Loucy (cell line): Measurements from ENCODE around the gene SLC36A1.

Experiments used
- H2AFZ ChIP-seq: fragments of 200-600 bp; sonication (generic); 2 replicates; pipeline ENCODE4 v1.6.0; 2016; ENCODE audit warnings: antibody characterized with exemption, mild to moderate bottlenecking, low read length, moderate library complexity
- H3F3A ChIP-seq: fragments of 200-600 bp; 2 replicates; pipeline ENCODE4 v1.6.0; 2016; ENCODE audit warnings: antibody characterized with exemption, low read depth, mild to moderate bottlenecking
- H3K27me3 ChIP-seq: fragments of 200-600 bp; sonication (generic); 2 replicates; pipeline ENCODE4 v1.6.1; 2014; ENCODE audit warnings: low read length, mild to moderate bottlenecking; ENCODE audit not compliant: insufficient read depth, poor library complexity, severe bottlenecking
- H3K36me3 ChIP-seq: fragments of 200-600 bp; sonication (generic); 2 replicates; pipeline ENCODE4 v1.6.1; 2016; ENCODE audit warnings: low read length; ENCODE audit not compliant: insufficient read depth
- H3K4me1 ChIP-seq: fragments of 200-600 bp; sonication (generic); 2 replicates; pipeline ENCODE4 v1.5.1; 2014; ENCODE audit warnings: low read length, mild to moderate bottlenecking; ENCODE audit not compliant: insufficient read depth, poor library complexity, severe bottlenecking
- H3K4me2 ChIP-seq: fragments of 200-600 bp; sonication (generic); 2 replicates; pipeline ENCODE4 v1.6.0; 2014; ENCODE audit warnings: antibody characterized with exemption, low read length, low read depth, mild to moderate bottlenecking; ENCODE audit not compliant: poor library complexity, severe bottlenecking
- H3K4me3 ChIP-seq: fragments of 200-600 bp; sonication (generic); 2 replicates; pipeline ENCODE4 v1.5.1; 2014; ENCODE audit warnings: low read length, mild to moderate bottlenecking, mixed read lengths; ENCODE audit not compliant: poor library complexity, severe bottlenecking
- H3K79me2 ChIP-seq: fragments of 200-600 bp; sonication (generic); 2 replicates; pipeline ENCODE4 v1.6.1; 2014; ENCODE audit warnings: low read length; ENCODE audit not compliant: insufficient read depth
- H3K9ac ChIP-seq: fragments of 200-600 bp; sonication (generic); 2 replicates; pipeline ENCODE4 v1.6.0; 2014; ENCODE audit warnings: mild to moderate bottlenecking, low read depth, low read length, moderate library complexity; ENCODE audit not compliant: poor library complexity, severe bottlenecking
- H3K9me2 ChIP-seq: fragments of 200-600 bp; sonication (generic); replicated peaks from 2 replicates; pipeline ENCODE4 v1.6.1; 2016; ENCODE audit warnings: low read depth, low read length, mixed read lengths
- H3K9me3 ChIP-seq: fragments of 200-600 bp; sonication (generic); 2 replicates; pipeline ENCODE4 v1.6.1; 2014; ENCODE audit warnings: mild to moderate bottlenecking, antibody characterized with exemption, low read length, low read depth; ENCODE audit not compliant: insufficient read depth
- H4K20me1 ChIP-seq: fragments of 200-600 bp; sonication (generic); 2 replicates; pipeline ENCODE4 v1.6.0; 2014; ENCODE audit warnings: antibody characterized with exemption, low read length, mild to moderate bottlenecking; ENCODE audit not compliant: insufficient read depth, poor library complexity, severe bottlenecking
- CTCF ChIP-seq: fragments of 200-600 bp; sonication (generic); conservative IDR thresholded peaks from 2 replicates; pipeline ENCODE4 v1.5.1; 2014; ENCODE audit warnings: mild to moderate bottlenecking, antibody characterized with exemption, low read length
- EZH2phosphoT487 ChIP-seq: fragments of 200-600 bp; IDR thresholded peaks from 2 replicates; pipeline ENCODE4 v1.6.1; 2018; ENCODE audit warnings: antibody characterized with exemption, mild to moderate bottlenecking, moderate library complexity, borderline replicate concordance

SLC36A1 gene

GRCh38 chr5:151430731-151431130 is 16.7 kb upstream of the SLC36A1 start:
- TF ChIP-seq EZH2phosphoT487 (no peak), CTCF (no peak)
- no peak overlapping the region for H3K4me2 ChIP-seq

DNA sequence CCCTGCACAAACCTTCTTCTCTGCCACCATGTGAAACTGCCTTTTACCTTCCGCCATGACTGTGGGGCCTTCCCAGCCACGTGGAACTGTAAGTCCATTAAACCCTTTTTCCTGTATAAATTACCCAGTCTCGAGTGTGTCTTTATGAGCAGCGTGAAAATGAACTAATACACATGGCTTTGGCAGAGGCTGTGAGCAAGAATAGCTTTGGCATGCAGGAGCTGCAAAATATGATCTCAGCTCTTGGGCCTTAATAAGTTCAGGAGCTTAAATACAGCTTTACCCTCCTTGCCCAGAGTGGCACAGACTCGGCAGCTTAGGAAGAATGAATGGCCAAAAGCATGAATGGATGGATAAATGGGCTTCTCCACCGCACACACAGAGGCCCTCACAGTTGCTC is 15.7 kb upstream of the SLC36A1 start:
- no peak overlapping the region for H3K4me2 ChIP-seq
- H3K79me2 ChIP-seq = no peaks in the 10 kb centered on the region
- H3K9me3 ChIP-seq = no peaks in the 10 kb centered on the region
- no peak overlapping the region for H3K9ac ChIP-seq
- no peaks in the 10 kb centered on the region for H3K4me1 ChIP-seq
- no peak overlapping the region for H2AFZ ChIP-seq
- no peaks in the 10 kb centered on the region for H4K20me1 ChIP-seq
- peaks cover 3% of the 10 kb centered on the region for H3K27me3 ChIP-seq
- no peaks in the 10 kb centered on the region for H3K36me3 ChIP-seq
- H3F3A ChIP-seq = no peaks in the 10 kb centered on the region
- TF ChIP-seq CTCF (no peak), EZH2phosphoT487 (no peak)
- H3K9me2 ChIP-seq = no peaks in the 10 kb centered on the region
- H3K4me3 ChIP-seq = no peak overlapping the region

More at GRCh38 chr5:151430731-151431130, 16.7 kb upstream of the SLC36A1 start:
- H4K20me1 ChIP-seq = no peaks in the 10 kb centered on the region
- H3K27me3 ChIP-seq = no peaks in the 10 kb centered on the region
- H3K4me3 ChIP-seq = no peak overlapping the region
- no peaks in the 10 kb centered on the region for H3K79me2 ChIP-seq
- no peak overlapping the region for H3K9ac ChIP-seq
- H3K36me3 ChIP-seq = no peaks in the 10 kb centered on the region
- H3K9me2 ChIP-seq = no peaks in the 10 kb centered on the region
- H2AFZ ChIP-seq = no peak overlapping the region
- no peaks in the 10 kb centered on the region for H3F3A ChIP-seq
- no peaks in the 10 kb centered on the region for H3K4me1 ChIP-seq
- no peaks in the 10 kb centered on the region for H3K9me3 ChIP-seq

GRCh38 chr5:151432210-151432609 is 15.2 kb upstream of the SLC36A1 start:
- Histone ChIP-seq H3K36me3 (no peaks in the 10 kb centered on the region), H3F3A (no peaks in the 10 kb centered on the region), H3K4me3 (no peak overlapping the region), H3K9ac (no peak overlapping the region), H3K27me3 (peaks cover 4% of the 10 kb centered on the region), H3K4me2 (no peak overlapping the region), H3K4me1 (no peaks in the 10 kb centered on the region), H2AFZ (no peak overlapping the region), H3K79me2 (no peaks in the 10 kb centered on the region), H4K20me1 (no peaks in the 10 kb centered on the region), H3K9me3 (no peaks in the 10 kb centered on the region), H3K9me2 (no peaks in the 10 kb centered on the region)
- TF ChIP-seq EZH2phosphoT487 = no peak
- no peak for TF ChIP-seq CTCF
